Panc1 (cell line): Measurements from ENCODE around the gene MAP2K5. TPM values are rescaled to one million over a fixed set of nuclear protein-coding genes. Genes with fewer than 3 reads are reported as not detected.

Experiments used
- ATAC-seq: fragments of 200-7000 bp; cut with Tn5 transposase; 2 replicates; pipeline ENCODE4 v1.9.1; 2020; ENCODE audit warnings: mild to moderate bottlenecking, moderate library complexity
- BruUV-seq: library from RNA; stranded (reverse); fragments of 400-500 nt; replicated peaks from 2 replicates; lab custom pipeline; 2021; lab: Mats Ljungman, UMichigan
- CTCF ChIA-PET: fragments of 300-600 bp; sonication (Branson Sonifier 250); formaldehyde crosslinking; loops from one replicate; lab custom pipeline; 2022; ENCODE audit warnings: antibody characterized with exemption; lab: Charles Lee
- POLR2A ChIA-PET: fragments of 300-600 bp; sonication (Branson Sonifier 250); formaldehyde crosslinking; loops from one replicate; lab custom pipeline; 2022; ENCODE audit warnings: antibody characterized with exemption; lab: Charles Lee
- DNase-seq: peaks from one replicate; pipeline ENCODE4 v3.0.0-alpha.2; 2010; ENCODE audit warnings: low read depth, low spot score
- H3K27ac ChIP-seq: 2 replicates; pipeline ENCODE4 v1.5.1; 2011; ENCODE audit warnings: mild to moderate bottlenecking, low read length, inconsistent platforms
- H3K27me3 ChIP-seq: fragments of 200-500 bp; sonication (Bioruptor generic); 2 replicates; pipeline ENCODE4 v1.6.0; 2014; ENCODE audit warnings: low read length, inconsistent platforms; ENCODE audit not compliant: control insufficient read depth, insufficient read depth
- H3K36me3 ChIP-seq: fragments of 200-500 bp; sonication (Bioruptor generic); 2 replicates; pipeline ENCODE4 v1.5.1; 2014; ENCODE audit warnings: inconsistent platforms, mild to moderate bottlenecking, low read length, moderate library complexity; ENCODE audit not compliant: control insufficient read depth, insufficient read depth
- H3K4me1 ChIP-seq: 2 replicates; pipeline ENCODE4 v1.5.1; 2011; ENCODE audit warnings: inconsistent platforms, mild to moderate bottlenecking, low read length, moderate library complexity; ENCODE audit not compliant: control insufficient read depth, insufficient read depth
- H3K4me3 ChIP-seq, 2 experiments: 2 replicates each; pipeline ENCODE4 v1.5.1; 2011 to 2012; ENCODE audit warnings: low read depth in 2 of 2, low read length in 2 of 2, mild to moderate bottlenecking in 2 of 2, inconsistent platforms in 1 of 2, moderate library complexity in 1 of 2
- H3K9me3 ChIP-seq: fragments of 200-500 bp; sonication (Bioruptor generic); 2 replicates; pipeline ENCODE4 v1.5.1; 2014; ENCODE audit warnings: low read depth, mild to moderate bottlenecking, inconsistent platforms, low read length, moderate library complexity; ENCODE audit not compliant: control insufficient read depth, insufficient read depth
- CTCF ChIP-seq: fragments of 450-650 bp; IDR thresholded peaks from 2 replicates; pipeline ENCODE4 v1.5.1; 2017; ENCODE audit warnings: mild to moderate bottlenecking
- POLR2AphosphoS5 ChIP-seq: IDR thresholded peaks from 2 replicates; pipeline ENCODE4 v1.6.1; 2012; ENCODE audit warnings: mild to moderate bottlenecking, low read depth, low read length, moderate library complexity
- SIN3A ChIP-seq: IDR thresholded peaks from 2 replicates; pipeline ENCODE4 v1.6.1; 2012; ENCODE audit warnings: low read depth, mild to moderate bottlenecking, low read length, moderate library complexity, borderline replicate concordance; ENCODE audit not compliant: insufficient read depth
- TCF7L2 ChIP-seq: IDR thresholded peaks from 2 replicates; pipeline ENCODE4 v1.6.1; 2011; ENCODE audit warnings: mild to moderate bottlenecking, low read depth, low read length, inconsistent platforms
- in situ Hi-C: cut with HindIII; loops from 2 replicates; pipeline ENCODE4 v1.10.0; 2016; ENCODE audit warnings: low sequenced_read_pairs, low pct_unique_long_range_greater_than_20kb
- intact Hi-C: fragments of 100-400 bp; cut with micrococcal nuclease; formaldehyde crosslinking; loops from one replicate; pipeline ENCODE4 v1.10.0; 2022; ENCODE audit not compliant: unreplicated experiment
- total RNA-seq: library from RNA; stranded (reverse); gene quantifications from one replicate; pipeline ENCODE4 v1.2.1, GENCODE V29; 2021; ENCODE audit not compliant: unreplicated experiment
- TF ChIP-seq, protein P1 (sequence below), 2 experiments: IDR thresholded peaks; 2 replicates each; pipeline ENCODE4 v1.6.1; 2011 to 2012; ENCODE audit warnings: low read depth in 2 of 2, control low read depth in 1 of 2, low read length in 1 of 2, mild to moderate bottlenecking in 1 of 2, moderate library complexity in 1 of 2; ENCODE audit not compliant: insufficient read depth in 1 of 2

Gene MAP2K5
- total RNA-seq, 1 experiment from 2014 or later = 18.3 TPM

GRCh38 chr15:67544475-67544874 lies 2.0 kb downstream of the MAP2K5 start:
- Histone ChIP-seq H3K36me3 (no peaks in the 10 kb centered on the region; the same call in 1 of the 2 replicates), H3K4me3 (no peak overlapping the region), H3K9me3 (no peaks in the 10 kb centered on the region), H3K4me1 (peaks cover 22% of the 10 kb centered on the region), H3K27me3 (no peaks in the 10 kb centered on the region), H3K27ac (no peak overlapping the region)
- in situ Hi-C loops (no loop called here), intact Hi-C loops (no loop called here)
- TF ChIP-seq POLR2AphosphoS5 = no peak
- TF ChIP-seq, protein P1, sequence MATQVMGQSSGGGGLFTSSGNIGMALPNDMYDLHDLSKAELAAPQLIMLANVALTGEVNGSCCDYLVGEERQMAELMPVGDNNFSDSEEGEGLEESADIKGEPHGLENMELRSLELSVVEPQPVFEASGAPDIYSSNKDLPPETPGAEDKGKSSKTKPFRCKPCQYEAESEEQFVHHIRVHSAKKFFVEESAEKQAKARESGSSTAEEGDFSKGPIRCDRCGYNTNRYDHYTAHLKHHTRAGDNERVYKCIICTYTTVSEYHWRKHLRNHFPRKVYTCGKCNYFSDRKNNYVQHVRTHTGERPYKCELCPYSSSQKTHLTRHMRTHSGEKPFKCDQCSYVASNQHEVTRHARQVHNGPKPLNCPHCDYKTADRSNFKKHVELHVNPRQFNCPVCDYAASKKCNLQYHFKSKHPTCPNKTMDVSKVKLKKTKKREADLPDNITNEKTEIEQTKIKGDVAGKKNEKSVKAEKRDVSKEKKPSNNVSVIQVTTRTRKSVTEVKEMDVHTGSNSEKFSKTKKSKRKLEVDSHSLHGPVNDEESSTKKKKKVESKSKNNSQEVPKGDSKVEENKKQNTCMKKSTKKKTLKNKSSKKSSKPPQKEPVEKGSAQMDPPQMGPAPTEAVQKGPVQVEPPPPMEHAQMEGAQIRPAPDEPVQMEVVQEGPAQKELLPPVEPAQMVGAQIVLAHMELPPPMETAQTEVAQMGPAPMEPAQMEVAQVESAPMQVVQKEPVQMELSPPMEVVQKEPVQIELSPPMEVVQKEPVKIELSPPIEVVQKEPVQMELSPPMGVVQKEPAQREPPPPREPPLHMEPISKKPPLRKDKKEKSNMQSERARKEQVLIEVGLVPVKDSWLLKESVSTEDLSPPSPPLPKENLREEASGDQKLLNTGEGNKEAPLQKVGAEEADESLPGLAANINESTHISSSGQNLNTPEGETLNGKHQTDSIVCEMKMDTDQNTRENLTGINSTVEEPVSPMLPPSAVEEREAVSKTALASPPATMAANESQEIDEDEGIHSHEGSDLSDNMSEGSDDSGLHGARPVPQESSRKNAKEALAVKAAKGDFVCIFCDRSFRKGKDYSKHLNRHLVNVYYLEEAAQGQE (IDR thresholded peaks at IDR 0.05; ENCODE audit: insufficient read depth in 1 of 2, low read depth in 2 of 2, low read length in 1 of 2) = no peak
- no peak for TF ChIP-seq CTCF
- TF ChIP-seq SIN3A = no peak
- no peak for TF ChIP-seq TCF7L2
- no peak for DNase-seq
- ChIA-PET POLR2A (no interaction called here), CTCF (no interaction called here)
- no peak for ATAC-seq
- no TSS peak for BruUV-seq

DNA sequence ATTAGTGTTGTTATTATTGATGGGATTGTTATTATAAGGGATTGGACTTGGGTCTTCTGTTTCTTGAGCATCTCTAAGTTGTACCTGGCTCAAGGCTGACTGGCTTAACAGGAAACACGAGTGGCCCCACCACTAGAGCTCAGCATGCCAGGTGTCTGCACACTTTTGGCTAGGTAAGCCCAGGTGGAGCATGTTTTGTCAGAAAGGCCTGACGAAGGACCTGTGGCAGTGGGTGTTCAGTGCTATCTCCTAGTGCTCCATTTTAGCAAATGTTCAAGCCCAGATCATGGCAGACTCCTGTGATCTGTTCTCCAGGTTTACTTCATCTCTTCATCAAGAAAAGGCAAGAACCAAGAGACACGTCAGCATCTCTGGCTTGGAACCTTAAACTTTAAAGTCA lies 3.4 kb downstream of the MAP2K5 start:
- ChIA-PET CTCF (no interaction called here), POLR2A (no interaction called here)
- Histone ChIP-seq H3K9me3 (no peaks in the 10 kb centered on the region), H3K4me1 (peaks cover 23% of the 10 kb centered on the region), H3K27me3 (no peaks in the 10 kb centered on the region), H3K36me3 (no peaks in the 10 kb centered on the region; the same call in 1 of the 2 replicates), H3K27ac (no peak overlapping the region), H3K4me3 (no peak overlapping the region)
- DNase-seq = no peak
- no peak for ATAC-seq
- TF ChIP-seq POLR2AphosphoS5 = no peak
- no peak for TF ChIP-seq SIN3A
- TF ChIP-seq TCF7L2 = no peak
- no peak for TF ChIP-seq CTCF
- TF ChIP-seq, protein P1 (IDR thresholded peaks at IDR 0.05; ENCODE audit: insufficient read depth in 1 of 2, low read depth in 2 of 2, low read length in 1 of 2) = no peak
- intact Hi-C loops = no loop called here
- BruUV-seq = no TSS peak
- in situ Hi-C loops = no loop called here
